Measurements from ENCODE around the gene MARCKS. TPM values are rescaled to one million over a fixed set of nuclear protein-coding genes. Genes with fewer than 3 reads are reported as not detected.

Gene MARCKS
- total and polyA plus RNA-seq, 2 of the 13 experiments (the other 11 are each of a cell fraction or from before 2014, with no cell fraction given): 30.5 to 39.5 TPM

DNA sequence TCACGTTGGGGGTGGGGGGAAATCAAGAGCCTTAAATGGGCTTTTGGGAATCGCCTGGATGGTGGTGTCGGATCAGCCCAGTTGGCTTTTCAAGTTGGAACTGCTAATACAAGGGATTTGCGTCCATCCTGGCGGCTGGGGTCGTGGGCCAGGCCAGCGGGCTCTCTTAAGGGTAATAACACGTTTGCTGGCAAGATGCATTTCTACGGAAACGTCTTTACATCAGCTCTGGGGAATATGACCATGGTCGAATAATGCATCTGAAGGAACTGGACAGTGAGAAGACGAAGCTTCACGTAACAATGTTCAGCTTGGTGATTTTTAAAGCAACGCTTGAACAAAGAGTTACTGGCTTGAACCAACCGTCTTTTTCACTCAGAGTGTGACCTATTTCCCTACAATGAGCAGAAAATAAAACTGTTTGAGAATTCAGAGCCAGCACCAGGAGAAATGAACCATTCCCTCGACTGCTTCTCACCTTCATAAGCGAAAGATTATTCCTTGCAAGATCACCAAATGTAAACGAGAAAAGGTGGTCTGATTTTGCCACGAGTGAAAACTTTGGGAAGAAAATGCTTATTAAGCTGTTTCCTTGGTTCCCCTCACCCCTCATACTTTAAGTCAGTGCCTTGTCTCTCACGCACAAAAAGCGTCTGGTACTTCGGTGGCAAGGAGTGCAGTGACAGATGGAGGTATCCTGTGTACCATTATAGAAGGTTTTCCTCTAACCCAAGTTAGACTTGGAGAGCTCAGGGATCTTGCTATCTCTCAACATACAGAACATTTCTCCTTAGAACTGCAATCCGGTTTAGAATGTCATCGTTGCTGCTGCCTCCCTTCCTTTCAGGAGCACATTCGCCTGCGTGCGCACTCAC is 1.4 kb upstream of the MARCKS start (continued):
- TF ChIP-seq, protein P1, sequence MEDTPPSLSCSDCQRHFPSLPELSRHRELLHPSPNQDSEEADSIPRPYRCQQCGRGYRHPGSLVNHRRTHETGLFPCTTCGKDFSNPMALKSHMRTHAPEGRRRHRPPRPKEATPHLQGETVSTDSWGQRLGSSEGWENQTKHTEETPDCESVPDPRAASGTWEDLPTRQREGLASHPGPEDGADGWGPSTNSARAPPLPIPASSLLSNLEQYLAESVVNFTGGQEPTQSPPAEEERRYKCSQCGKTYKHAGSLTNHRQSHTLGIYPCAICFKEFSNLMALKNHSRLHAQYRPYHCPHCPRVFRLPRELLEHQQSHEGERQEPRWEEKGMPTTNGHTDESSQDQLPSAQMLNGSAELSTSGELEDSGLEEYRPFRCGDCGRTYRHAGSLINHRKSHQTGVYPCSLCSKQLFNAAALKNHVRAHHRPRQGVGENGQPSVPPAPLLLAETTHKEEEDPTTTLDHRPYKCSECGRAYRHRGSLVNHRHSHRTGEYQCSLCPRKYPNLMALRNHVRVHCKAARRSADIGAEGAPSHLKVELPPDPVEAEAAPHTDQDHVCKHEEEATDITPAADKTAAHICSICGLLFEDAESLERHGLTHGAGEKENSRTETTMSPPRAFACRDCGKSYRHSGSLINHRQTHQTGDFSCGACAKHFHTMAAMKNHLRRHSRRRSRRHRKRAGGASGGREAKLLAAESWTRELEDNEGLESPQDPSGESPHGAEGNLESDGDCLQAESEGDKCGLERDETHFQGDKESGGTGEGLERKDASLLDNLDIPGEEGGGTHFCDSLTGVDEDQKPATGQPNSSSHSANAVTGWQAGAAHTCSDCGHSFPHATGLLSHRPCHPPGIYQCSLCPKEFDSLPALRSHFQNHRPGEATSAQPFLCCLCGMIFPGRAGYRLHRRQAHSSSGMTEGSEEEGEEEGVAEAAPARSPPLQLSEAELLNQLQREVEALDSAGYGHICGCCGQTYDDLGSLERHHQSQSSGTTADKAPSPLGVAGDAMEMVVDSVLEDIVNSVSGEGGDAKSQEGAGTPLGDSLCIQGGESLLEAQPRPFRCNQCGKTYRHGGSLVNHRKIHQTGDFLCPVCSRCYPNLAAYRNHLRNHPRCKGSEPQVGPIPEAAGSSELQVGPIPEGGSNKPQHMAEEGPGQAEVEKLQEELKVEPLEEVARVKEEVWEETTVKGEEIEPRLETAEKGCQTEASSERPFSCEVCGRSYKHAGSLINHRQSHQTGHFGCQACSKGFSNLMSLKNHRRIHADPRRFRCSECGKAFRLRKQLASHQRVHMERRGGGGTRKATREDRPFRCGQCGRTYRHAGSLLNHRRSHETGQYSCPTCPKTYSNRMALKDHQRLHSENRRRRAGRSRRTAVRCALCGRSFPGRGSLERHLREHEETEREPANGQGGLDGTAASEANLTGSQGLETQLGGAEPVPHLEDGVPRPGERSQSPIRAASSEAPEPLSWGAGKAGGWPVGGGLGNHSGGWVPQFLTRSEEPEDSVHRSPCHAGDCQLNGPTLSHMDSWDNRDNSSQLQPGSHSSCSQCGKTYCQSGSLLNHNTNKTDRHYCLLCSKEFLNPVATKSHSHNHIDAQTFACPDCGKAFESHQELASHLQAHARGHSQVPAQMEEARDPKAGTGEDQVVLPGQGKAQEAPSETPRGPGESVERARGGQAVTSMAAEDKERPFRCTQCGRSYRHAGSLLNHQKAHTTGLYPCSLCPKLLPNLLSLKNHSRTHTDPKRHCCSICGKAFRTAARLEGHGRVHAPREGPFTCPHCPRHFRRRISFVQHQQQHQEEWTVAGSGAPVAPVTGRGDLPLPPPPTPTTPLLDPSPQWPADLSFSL (CRISPR knock-in tag; IDR thresholded peaks at IDR 0.05): no peak
- TF ChIP-seq, protein P2, sequence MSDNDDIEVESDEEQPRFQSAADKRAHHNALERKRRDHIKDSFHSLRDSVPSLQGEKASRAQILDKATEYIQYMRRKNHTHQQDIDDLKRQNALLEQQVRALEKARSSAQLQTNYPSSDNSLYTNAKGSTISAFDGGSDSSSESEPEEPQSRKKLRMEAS (IDR thresholded peaks at IDR 0.05): peak; percentile 41; the same call in 1 of the 2 replicates
- TF ChIP-seq SIN3A (IDR thresholded peaks at IDR 0.05; ENCODE audit: borderline replicate concordance, low read depth, low read length): 0 out of 2 replicates have a peak, but pooled peaks have one; percentile 45
- TF ChIP-seq MED1 (CRISPR knock-in tag; IDR thresholded peaks at IDR 0.05): 0 out of 2 replicates have a peak, but pooled peaks have one; percentile 18
- TF ChIP-seq ZBTB42 (CRISPR knock-in tag; IDR thresholded peaks at IDR 0.05): no peak
- TF ChIP-seq, protein P3, sequence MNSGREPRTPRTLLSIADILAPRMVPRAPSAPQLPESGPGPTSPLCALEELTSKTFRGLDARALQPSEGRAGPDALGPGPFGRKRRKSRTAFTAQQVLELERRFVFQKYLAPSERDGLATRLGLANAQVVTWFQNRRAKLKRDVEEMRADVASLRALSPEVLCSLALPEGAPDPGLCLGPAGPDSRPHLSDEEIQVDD (CRISPR knock-in tag; IDR thresholded peaks at IDR 0.05; ENCODE audit: borderline replicate concordance): no peak
- TF ChIP-seq ZNF274 (CRISPR knock-in tag; IDR thresholded peaks at IDR 0.05): no peak
- TF ChIP-seq ZNF883 (CRISPR knock-in tag; IDR thresholded peaks at IDR 0.05; ENCODE audit: not compliant biosample characterization): peak; percentile 39
- TF ChIP-seq NCOA2 (CRISPR knock-in tag; IDR thresholded peaks at IDR 0.05): no peak
- no peak for TF ChIP-seq ZMYM4 (CRISPR knock-in tag; IDR thresholded peaks at IDR 0.05)
- TF ChIP-seq SALL2 (CRISPR knock-in tag; IDR thresholded peaks at IDR 0.05): no peak
- no peak for TF ChIP-seq HMG20B (CRISPR knock-in tag; conservative IDR thresholded peaks at IDR 0.05)
- TF ChIP-seq, protein P4, sequence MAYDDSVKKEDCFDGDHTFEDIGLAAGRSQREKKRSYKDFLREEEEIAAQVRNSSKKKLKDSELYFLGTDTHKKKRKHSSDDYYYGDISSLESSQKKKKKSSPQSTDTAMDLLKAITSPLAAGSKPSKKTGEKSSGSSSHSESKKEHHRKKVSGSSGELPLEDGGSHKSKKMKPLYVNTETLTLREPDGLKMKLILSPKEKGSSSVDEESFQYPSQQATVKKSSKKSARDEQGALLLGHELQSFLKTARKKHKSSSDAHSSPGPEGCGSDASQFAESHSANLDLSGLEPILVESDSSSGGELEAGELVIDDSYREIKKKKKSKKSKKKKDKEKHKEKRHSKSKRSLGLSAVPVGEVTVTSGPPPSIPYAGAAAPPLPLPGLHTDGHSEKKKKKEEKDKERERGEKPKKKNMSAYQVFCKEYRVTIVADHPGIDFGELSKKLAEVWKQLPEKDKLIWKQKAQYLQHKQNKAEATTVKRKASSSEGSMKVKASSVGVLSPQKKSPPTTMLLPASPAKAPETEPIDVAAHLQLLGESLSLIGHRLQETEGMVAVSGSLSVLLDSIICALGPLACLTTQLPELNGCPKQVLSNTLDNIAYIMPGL (CRISPR knock-in tag; IDR thresholded peaks at IDR 0.05; ENCODE audit: borderline replicate concordance in 1 of 2, low read depth in 1 of 2): peak; percentile 3 to 12; a peak in 1 of 4 replicates
- TF ChIP-seq TEAD2 (CRISPR knock-in tag; IDR thresholded peaks at IDR 0.05): no peak
- no peak for TF ChIP-seq MIER2 (CRISPR knock-in tag; IDR thresholded peaks at IDR 0.05)
- TF ChIP-seq MAFF (IDR thresholded peaks at IDR 0.05; ENCODE audit: low read depth, low read length): peak; percentile 88
- TF ChIP-seq, protein P5, sequence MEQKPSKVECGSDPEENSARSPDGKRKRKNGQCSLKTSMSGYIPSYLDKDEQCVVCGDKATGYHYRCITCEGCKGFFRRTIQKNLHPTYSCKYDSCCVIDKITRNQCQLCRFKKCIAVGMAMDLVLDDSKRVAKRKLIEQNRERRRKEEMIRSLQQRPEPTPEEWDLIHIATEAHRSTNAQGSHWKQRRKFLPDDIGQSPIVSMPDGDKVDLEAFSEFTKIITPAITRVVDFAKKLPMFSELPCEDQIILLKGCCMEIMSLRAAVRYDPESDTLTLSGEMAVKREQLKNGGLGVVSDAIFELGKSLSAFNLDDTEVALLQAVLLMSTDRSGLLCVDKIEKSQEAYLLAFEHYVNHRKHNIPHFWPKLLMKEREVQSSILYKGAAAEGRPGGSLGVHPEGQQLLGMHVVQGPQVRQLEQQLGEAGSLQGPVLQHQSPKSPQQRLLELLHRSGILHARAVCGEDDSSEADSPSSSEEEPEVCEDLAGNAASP (CRISPR knock-in tag; IDR thresholded peaks at IDR 0.05; ENCODE audit: borderline replicate concordance): no peak
